HG03342 (cell line): Measurements from ENCODE around the gene LY9.

ENCODE experiments used
- ATAC-seq: cut with Tn5 transposase; IDR thresholded peaks from one replicate; pipeline ENCODE4 v1.9.1; 2021; ENCODE audit warnings: mild to moderate bottlenecking, moderate library complexity; ENCODE audit not compliant: unreplicated experiment

The LY9 gene

GRCh38 chr1:160834945-160835565, 39.1 kb downstream of the LY9 start:
- no peak for ATAC-seq

GRCh38 chr1:160835751-160836150, 39.8 kb downstream of the LY9 start:
- ATAC-seq, result no peak

DNA sequence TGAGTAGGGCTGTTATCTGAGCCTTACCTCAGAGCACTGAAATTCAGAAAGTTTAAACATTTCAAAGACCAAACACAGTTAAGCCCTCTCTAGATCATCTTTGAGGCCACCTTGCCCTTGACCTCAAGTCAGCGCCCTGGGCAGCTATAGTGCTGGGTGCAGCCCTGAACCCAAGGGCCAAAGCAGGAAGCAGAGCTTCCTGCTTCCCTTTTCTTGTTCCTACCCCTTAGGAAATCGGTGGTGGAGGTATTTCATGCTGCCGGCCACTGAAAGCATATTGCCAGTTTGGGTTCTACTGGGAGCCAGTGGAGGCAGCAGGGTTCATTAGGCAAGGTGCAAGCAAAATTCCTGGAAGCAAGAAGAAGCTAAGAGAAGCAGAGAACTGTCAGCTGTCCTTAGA, 40.6 kb downstream of the LY9 start:
- ATAC-seq, result no peak

DNA sequence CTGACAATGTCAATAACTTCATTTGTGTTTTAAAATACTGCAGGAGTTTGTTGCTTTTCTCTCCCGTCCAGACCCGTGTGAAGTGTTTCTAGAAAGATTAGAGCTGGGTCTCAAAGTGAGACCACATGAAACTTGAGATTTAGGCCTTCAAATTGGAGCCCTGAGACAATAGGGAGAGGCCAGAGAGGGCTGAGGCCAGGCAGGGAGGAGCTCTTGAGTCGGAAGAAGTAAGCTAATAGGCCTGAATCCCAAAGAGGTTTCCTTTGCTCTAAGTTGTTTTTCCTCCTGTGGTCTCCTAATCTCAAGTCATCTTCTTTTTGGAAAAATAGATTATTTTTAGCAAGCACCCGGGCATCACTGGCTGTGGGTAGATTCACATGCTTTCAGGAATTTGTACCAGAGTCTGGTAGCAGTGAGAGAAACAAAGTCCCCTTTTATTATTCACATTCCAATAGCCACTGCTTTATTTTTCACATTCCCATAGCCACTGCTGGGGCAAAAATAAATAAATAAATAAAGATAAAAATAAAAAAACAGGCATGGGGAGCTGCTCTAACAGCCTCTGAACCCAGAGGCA, 41.1 kb downstream of the LY9 start:
- ATAC-seq, result no peak

- ATAC-seq, result peak; percentile 64
Measured at GRCh38 chr1:160837558-160838205, 41.7 kb downstream of the LY9 start.

- no peak for ATAC-seq
Measured at GRCh38 chr1:160838888-160839287, 42.9 kb downstream of the LY9 start.

GRCh38 chr1:160839746-160840145, 43.8 kb downstream of the LY9 start:
- ATAC-seq, result no peak

DNA sequence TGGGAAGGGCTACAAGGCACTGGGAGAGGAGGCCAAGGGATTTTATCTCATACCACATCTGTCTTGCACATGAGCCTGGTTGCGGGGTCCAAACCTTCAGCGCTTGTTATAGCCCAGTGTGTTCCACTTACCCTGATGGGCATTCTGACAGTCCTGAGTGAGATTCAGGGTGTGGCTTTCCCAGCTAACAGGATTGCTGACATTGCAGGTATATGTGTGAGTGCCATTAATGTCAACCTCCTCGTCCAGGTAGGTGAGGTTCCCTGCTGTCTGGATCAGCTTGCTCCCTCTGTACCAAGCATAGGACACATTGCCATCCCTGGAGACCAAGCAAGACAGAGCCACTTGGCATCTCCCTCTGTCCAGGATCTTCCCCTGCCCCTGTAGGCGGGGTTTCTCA, 45.1 kb downstream of the LY9 start:
- ATAC-seq, result no peak

DNA sequence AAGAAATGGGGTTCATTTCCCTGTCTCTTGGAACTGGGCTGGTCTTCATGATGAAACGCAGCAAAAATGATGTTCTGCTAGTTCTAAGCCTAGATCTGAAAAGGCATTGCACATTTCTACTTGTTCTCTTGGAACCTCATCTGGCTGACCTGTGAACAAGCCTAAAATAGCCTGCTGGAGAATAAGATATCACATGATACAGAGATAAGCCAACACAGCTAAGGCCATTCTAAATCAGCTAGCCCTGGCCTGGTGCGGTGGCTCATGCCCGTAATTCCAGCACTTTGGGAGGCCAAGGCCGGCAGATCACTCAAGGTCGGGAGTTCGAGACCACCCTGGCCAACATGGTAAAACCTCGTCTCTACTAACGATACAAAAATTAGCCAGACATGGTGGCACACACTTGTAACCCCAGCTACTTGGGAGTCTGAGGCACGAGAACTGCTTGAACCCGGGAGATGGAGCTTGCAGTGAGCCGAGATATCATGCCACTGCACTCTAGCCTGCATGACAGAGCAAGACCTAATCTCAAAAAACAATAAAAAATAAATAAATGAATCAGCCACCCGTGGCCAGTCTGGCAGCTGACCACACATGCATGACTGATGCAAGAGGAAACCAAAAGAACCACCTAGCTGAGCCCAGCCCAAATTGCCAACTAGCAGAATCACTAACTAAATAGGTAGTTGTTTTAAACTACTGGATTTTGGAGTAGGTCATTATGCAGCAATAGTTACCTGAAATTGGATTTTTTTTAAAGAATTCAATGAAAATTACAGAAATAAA, 48.7 kb downstream of the LY9 start:
- ATAC-seq, result no peak

GRCh38 chr1:160846281-160846680, 50.3 kb downstream of the LY9 start:
- ATAC-seq, result no peak

DNA sequence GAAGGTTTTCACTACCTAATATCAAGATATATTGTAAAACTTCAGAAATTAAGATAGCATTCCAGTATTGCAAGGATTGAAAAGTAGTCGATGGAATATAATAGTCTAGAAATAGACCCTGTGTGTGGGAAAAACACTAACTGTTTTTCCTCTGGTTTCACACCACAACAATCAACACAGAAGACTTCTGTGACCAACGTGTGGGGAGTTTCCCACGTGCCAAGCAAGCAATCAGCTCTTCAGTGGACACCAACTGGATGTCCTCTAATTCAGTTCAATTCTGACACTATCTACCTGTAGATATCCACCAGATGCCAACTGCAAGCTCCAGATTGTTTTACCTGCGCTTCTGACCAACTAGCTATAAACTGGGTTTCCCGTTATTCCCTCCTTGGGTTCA, 54.6 kb downstream of the LY9 start:
- no peak for ATAC-seq

DNA sequence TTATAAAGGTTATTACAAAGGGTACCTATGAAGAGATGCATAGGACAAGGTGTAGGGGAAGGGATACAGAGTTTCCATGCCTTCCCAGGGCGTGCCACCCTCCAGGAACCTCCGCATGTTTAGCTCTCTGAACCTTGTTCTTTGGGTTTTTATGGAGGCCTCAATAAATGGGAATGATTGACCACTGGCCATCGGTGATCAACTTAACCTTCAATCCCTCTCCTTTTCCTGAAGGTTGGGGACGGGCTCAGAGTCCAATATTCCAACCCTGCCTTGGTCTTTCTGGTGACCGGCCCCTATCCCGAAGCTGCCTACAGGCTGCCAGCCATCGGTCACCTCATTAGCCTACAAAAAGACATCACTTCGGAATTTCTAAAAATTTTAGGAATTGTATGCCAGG, 55.0 kb downstream of the LY9 start:
- no peak for ATAC-seq

GRCh38 chr1:160853014-160853413, 57.0 kb downstream of the LY9 start:
- no peak for ATAC-seq

DNA sequence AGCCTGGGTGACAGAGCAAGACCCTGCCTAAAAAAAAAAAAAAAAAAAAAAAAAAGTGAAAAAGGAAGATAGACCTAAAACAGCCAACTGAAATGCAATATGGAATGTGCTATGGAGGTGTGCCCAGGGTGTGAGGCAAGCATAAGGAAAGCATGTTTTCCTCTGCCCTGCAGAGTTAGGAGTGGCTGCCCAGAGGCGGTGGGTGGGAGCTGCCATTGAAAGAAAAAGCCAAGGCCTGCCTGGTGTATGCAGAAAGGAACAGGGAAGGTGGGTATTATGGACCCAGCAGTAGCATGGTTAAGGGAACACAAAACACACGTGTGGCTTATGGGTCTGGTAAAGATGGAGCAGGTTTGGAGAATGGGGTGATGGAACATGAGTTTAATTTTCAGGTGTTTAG, 57.8 kb downstream of the LY9 start:
- no peak for ATAC-seq

- ATAC-seq, result peak; percentile 78
Measured at GRCh38 chr1:160855181-160855981, 59.4 kb downstream of the LY9 start.

- no peak for ATAC-seq
Measured at GRCh38 chr1:160858097-160858496, 62.1 kb downstream of the LY9 start.

DNA sequence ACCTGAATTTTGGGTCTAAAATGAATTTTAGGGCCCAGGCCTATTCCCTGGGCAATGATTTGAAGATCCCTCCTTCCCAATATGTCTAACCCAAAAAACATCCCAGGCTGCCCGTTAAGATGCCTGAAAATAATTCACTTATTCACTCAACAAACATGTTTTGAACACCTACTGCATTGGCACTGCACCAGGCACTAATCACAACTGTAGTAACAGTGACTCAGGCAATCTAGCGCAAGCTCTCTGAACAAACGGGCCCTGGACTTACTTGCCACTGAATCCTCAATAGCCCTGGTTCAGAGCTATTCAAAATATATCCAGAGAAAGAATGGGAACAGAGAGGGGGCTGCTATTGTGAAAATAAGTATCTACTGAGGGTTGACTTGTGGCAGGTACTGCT, 62.5 kb downstream of the LY9 start:
- no peak for ATAC-seq

DNA sequence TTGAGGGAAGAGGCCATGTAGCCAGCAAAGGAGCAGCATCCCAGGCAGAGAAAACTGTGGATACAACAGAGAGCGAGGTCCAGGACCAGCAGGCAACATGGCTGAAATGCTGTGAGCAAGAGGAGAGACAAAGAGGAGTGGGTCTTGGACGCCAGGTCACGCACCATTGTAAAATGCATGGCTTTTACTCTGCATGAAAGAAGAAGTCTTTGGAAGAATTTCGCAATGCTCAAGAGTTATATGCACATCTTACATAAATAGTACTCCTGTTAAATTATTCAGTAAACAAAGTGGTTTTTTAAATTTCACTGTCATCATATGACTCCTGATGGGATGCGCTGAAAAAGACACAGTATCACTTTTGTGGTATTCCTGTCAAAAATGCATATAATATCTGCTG, 63.2 kb downstream of the LY9 start:
- no peak for ATAC-seq

GRCh38 chr1:160860840-160861505, 65.0 kb downstream of the LY9 start:
- ATAC-seq, result no peak
